HG03439 (cell line): ENCODE data around the gene EXOSC5.

Experiments
- ATAC-seq: cut with Tn5 transposase; IDR thresholded peaks from one replicate; pipeline ENCODE4 v1.9.1; 2021; ENCODE audit warnings: mild to moderate bottlenecking, moderate library complexity; ENCODE audit not compliant: unreplicated experiment

Gene EXOSC5

GRCh38 chr19:41426952-41427646, 29.9 kb upstream of the EXOSC5 start, which contains the start of gene B3GNT8:
B3GNT8 (minus strand) TSS chr19:41427374; CDS start chr19:41426778, 596 bp downstream.
- no peak for ATAC-seq

- no peak for ATAC-seq
These were observed 29.1 kb upstream of the EXOSC5 start for GRCh38 chr19:41426116-41426841.

- no peak for ATAC-seq
These were observed 28.3 kb upstream of the EXOSC5 start for GRCh38 chr19:41425174-41426115.

GRCh38 chr19:41424335-41425173, 27.4 kb upstream of the EXOSC5 start:
- no peak for ATAC-seq

GRCh38 chr19:41422955-41423354, 25.8 kb upstream of the EXOSC5 start:
- ATAC-seq: no peak

- no peak for ATAC-seq
These were observed 25.3 kb upstream of the EXOSC5 start for GRCh38 chr19:41422456-41422855.

GRCh38 chr19:41421973-41422372, 24.8 kb upstream of the EXOSC5 start:
- ATAC-seq: no peak

GRCh38 chr19:41421314-41421713, 24.2 kb upstream of the EXOSC5 start:
- ATAC-seq: no peak

GRCh38 chr19:41420101-41420880, 23.1 kb upstream of the EXOSC5 start:
- ATAC-seq: no peak

- ATAC-seq: no peak
These were observed 19.1 kb upstream of the EXOSC5 start for GRCh38 chr19:41416194-41416674.

GRCh38 chr19:41415154-41415571, 18.0 kb upstream of the EXOSC5 start:
- no peak for ATAC-seq

GRCh38 chr19:41414461-41414860, 17.3 kb upstream of the EXOSC5 start:
- no peak for ATAC-seq

GRCh38 chr19:41413947-41414346, 16.8 kb upstream of the EXOSC5 start:
- ATAC-seq: no peak

GRCh38 chr19:41412953-41413352, 15.8 kb upstream of the EXOSC5 start:
- no peak for ATAC-seq

- no peak for ATAC-seq
These were observed 14.8 kb upstream of the EXOSC5 start for GRCh38 chr19:41411968-41412265.

- no peak for ATAC-seq
These were observed 14.2 kb upstream of the EXOSC5 start for GRCh38 chr19:41411100-41411967.

- ATAC-seq: no peak
These were observed 13.3 kb upstream of the EXOSC5 start for GRCh38 chr19:41410336-41411054.

- no peak for ATAC-seq
These were observed 12.1 kb upstream of the EXOSC5 start for GRCh38 chr19:41409288-41409687.
